ENCODE measurements around the gene RAB44.

GRCh38 chr6:36706339-36706738, 8.7 kb downstream of the RAB44 start:
- TF ChIP-seq CTCF (IDR thresholded peaks at IDR 0.05) (no peak), POLR2AphosphoS5 (IDR thresholded peaks at IDR 0.05) (no peak), POLR2A (IDR thresholded peaks at IDR 0.05) (no peak), EP300 (IDR thresholded peaks at IDR 0.05) (no peak)
